ENCODE measurements around the gene TNPO2. TPM values are rescaled to one million over a fixed set of nuclear protein-coding genes. Genes with fewer than 3 reads are reported as not detected.
A peak's percentile ranks its signal among the peaks of the same experiment; 100 is the strongest.
"Not testable (repeated sequence)": the region's sequence is repeated elsewhere in the genome, so short reads cannot be mapped to it uniquely, and the experiment has no call there.

The TNPO2 gene
- total RNA-seq, 1 donor from 2014 or later, result 79.4 TPM

GRCh38 chr19:12678039-12678438 lies 45.7 kb downstream of the TNPO2 start:
- DNase-seq (ENCODE audit: low spot score), result not testable (repeated sequence)

GRCh38 chr19:12676928-12677327 lies 46.8 kb downstream of the TNPO2 start:
- DNase-seq (ENCODE audit: low spot score), result no peak

- DNase-seq (ENCODE audit: low spot score), result no peak
Observed at GRCh38 chr19:12676384-12676792, 47.3 kb downstream of the TNPO2 start.

GRCh38 chr19:12675940-12676339 lies 47.8 kb downstream of the TNPO2 start:
- no peak for DNase-seq (ENCODE audit: low spot score)

- DNase-seq (ENCODE audit: low spot score), result no peak
Observed at GRCh38 chr19:12675399-12675798, 48.3 kb downstream of the TNPO2 start.

GRCh38 chr19:12672744-12673143 lies 51.0 kb downstream of the TNPO2 start:
- no peak for DNase-seq (ENCODE audit: low spot score)

GRCh38 chr19:12670159-12670928 lies 53.4 kb downstream of the TNPO2 start:
- no peak for DNase-seq (ENCODE audit: low spot score)

GRCh38 chr19:12669270-12670158 lies 54.2 kb downstream of the TNPO2 start:
- no peak for DNase-seq (ENCODE audit: low spot score)

GRCh38 chr19:12668932-12669269 lies 54.8 kb downstream of the TNPO2 start:
- DNase-seq (ENCODE audit: low spot score), result peak; percentile 90

- no peak for DNase-seq (ENCODE audit: low spot score)
Observed at GRCh38 chr19:12668346-12668745, 55.4 kb downstream of the TNPO2 start.

GRCh38 chr19:12667731-12668302 lies 55.9 kb downstream of the TNPO2 start:
- DNase-seq (ENCODE audit: low spot score), result no peak

- peak; percentile 93 for DNase-seq (ENCODE audit: low spot score)
Observed at GRCh38 chr19:12666265-12667048, 57.3 kb downstream of the TNPO2 start, which contains the start of the genes MAN2B1 and WDR83. MAN2B1 (minus strand) TSS chr19:12666742; CDS start chr19:12666701, 41 bp downstream. WDR83 (plus strand) TSS chr19:12666807; CDS start chr19:12669791, 2,984 bp downstream.

GRCh38 chr19:12665671-12666264 lies 58.0 kb downstream of the TNPO2 start:
- no peak for DNase-seq (ENCODE audit: low spot score)

GRCh38 chr19:12665281-12665573 lies 58.5 kb downstream of the TNPO2 start:
- DNase-seq (ENCODE audit: low spot score), result no peak

- DNase-seq (ENCODE audit: low spot score), result no peak
Observed at GRCh38 chr19:12664406-12665280, 59.1 kb downstream of the TNPO2 start.

- no peak for DNase-seq (ENCODE audit: low spot score)
Observed at GRCh38 chr19:12660980-12661379, 62.8 kb downstream of the TNPO2 start.

- no peak for DNase-seq (ENCODE audit: low spot score)
Observed at GRCh38 chr19:12657966-12658365, 65.8 kb downstream of the TNPO2 start.

- DNase-seq (ENCODE audit: low spot score), result no peak
Observed at GRCh38 chr19:12656899-12657571, 66.7 kb downstream of the TNPO2 start.

- no peak for DNase-seq (ENCODE audit: low spot score)
Observed at GRCh38 chr19:12655546-12655945, 68.2 kb downstream of the TNPO2 start.

Measured in mesenteric fat pad (tissue), 1 donor.